NCI-H1092 treated with DMSO at 0.1 percent for 48 hours (cell line): ENCODE data around the gene ZNF273.
A peak's percentile ranks its signal among the peaks of the same experiment; 100 is the strongest.
"Not testable (repeated sequence)": the region's sequence is repeated elsewhere in the genome, so short reads cannot be mapped to it uniquely, and the experiment has no call there.

Experiments
- DNase-seq: peaks from one replicate; lab custom pipeline; 2025; lab: John Stamatoyannopoulos, UW

Gene ZNF273

GRCh38 chr7:64944667-64945502 lies 41.8 kb downstream of the ZNF273 start:
- not testable (repeated sequence) for DNase-seq

- DNase-seq: no peak
Measured at GRCh38 chr7:64945503-64946175, 42.6 kb downstream of the ZNF273 start.

GRCh38 chr7:64946772-64947171 lies 43.7 kb downstream of the ZNF273 start:
- peak; percentile 31 for DNase-seq

GRCh38 chr7:64947252-64948000 lies 44.4 kb downstream of the ZNF273 start:
- DNase-seq: peak; percentile 19

GRCh38 chr7:64948774-64949173 lies 45.7 kb downstream of the ZNF273 start:
- DNase-seq: not testable (repeated sequence)

- DNase-seq: not testable (repeated sequence)
Measured at GRCh38 chr7:64950673-64951072, 47.6 kb downstream of the ZNF273 start.

- DNase-seq: peak; percentile 67
Measured at GRCh38 chr7:64951250-64951848, 48.3 kb downstream of the ZNF273 start.

GRCh38 chr7:64959072-64959747 lies 56.1 kb downstream of the ZNF273 start:
- peak; percentile 51 for DNase-seq

GRCh38 chr7:64965594-64965993 lies 62.5 kb downstream of the ZNF273 start:
- no peak for DNase-seq

GRCh38 chr7:64978497-64979203 lies 75.6 kb downstream of the ZNF273 start:
- no peak for DNase-seq
